H9 (cell line): ENCODE measurements around the gene WHAMM. TPM values are rescaled to one million over a fixed set of nuclear protein-coding genes. Genes with fewer than 3 reads are reported as not detected.

ENCODE experiments used
- DNase-seq: peaks from one replicate; pipeline ENCODE4 v3.0.0-alpha.2; 2017
- H2AFZ ChIP-seq: one replicate; pipeline ENCODE4 v1.6.1; 2013; ENCODE audit warnings: mild to moderate bottlenecking, low read length, control low read depth, moderate library complexity
- H2AK5ac ChIP-seq: 2 replicates; pipeline ENCODE4 v1.6.1; 2013; ENCODE audit warnings: low read length, control low read depth, mixed read lengths; ENCODE audit not compliant: insufficient read length
- H2BK120ac ChIP-seq: one replicate; pipeline ENCODE4 v1.6.1; 2013; ENCODE audit warnings: low read depth, mild to moderate bottlenecking, low read length, control low read depth, inconsistent platforms; ENCODE audit not compliant: poor library complexity, severe bottlenecking
- H2BK12ac ChIP-seq: 2 replicates; pipeline ENCODE4 v1.6.1; 2013; ENCODE audit warnings: low read length, control low read depth, mixed read lengths, low read depth; ENCODE audit not compliant: insufficient read length
- H2BK15ac ChIP-seq: 2 replicates; pipeline ENCODE4 v1.6.1; 2013; ENCODE audit warnings: low read depth, low read length, control low read depth
- H2BK20ac ChIP-seq: one replicate; pipeline ENCODE4 v1.6.1; 2013; ENCODE audit warnings: low read depth, mild to moderate bottlenecking, low read length, control low read depth, inconsistent platforms; ENCODE audit not compliant: poor library complexity, severe bottlenecking
- H2BK5ac ChIP-seq: 2 replicates; pipeline ENCODE4 v1.6.1; 2013; ENCODE audit warnings: low read length, control low read depth, mixed read lengths; ENCODE audit not compliant: insufficient read length
- H3K14ac ChIP-seq: 2 replicates; pipeline ENCODE4 v1.6.1; 2013; ENCODE audit warnings: low read length, control low read depth; ENCODE audit not compliant: insufficient read depth
- H3K18ac ChIP-seq: 2 replicates; pipeline ENCODE4 v1.6.1; 2013; ENCODE audit warnings: low read depth, mild to moderate bottlenecking, mixed read lengths, low read length, control low read depth; ENCODE audit not compliant: insufficient read length
- H3K23ac ChIP-seq: 2 replicates; pipeline ENCODE4 v1.6.1; 2013; ENCODE audit warnings: low read length, control low read depth, mixed read lengths, low read depth; ENCODE audit not compliant: insufficient read length
- H3K23me2 ChIP-seq: 2 replicates; pipeline ENCODE4 v1.6.1; 2013; ENCODE audit warnings: low read depth, mild to moderate bottlenecking, mixed read lengths, low read length, control low read depth; ENCODE audit not compliant: insufficient read length, poor library complexity, severe bottlenecking
- H3K27ac ChIP-seq: 2 replicates; pipeline ENCODE4 v1.5.1; 2013; ENCODE audit warnings: low read length, control low read depth, mixed read lengths, low read depth; ENCODE audit not compliant: insufficient read length
- H3K27me3 ChIP-seq: 2 replicates; pipeline ENCODE4 v1.6.1; 2013; ENCODE audit warnings: low read length, control low read depth, inconsistent platforms; ENCODE audit not compliant: insufficient read depth
- H3K4ac ChIP-seq: 2 replicates; pipeline ENCODE4 v1.6.1; 2013; ENCODE audit warnings: low read depth, mild to moderate bottlenecking, control low read depth, inconsistent platforms, low read length, moderate library complexity
- H3K4me1 ChIP-seq: 2 replicates; pipeline ENCODE4 v1.6.1; 2013; ENCODE audit warnings: low read length, control low read depth, inconsistent platforms; ENCODE audit not compliant: insufficient read depth
- H3K4me2 ChIP-seq: 2 replicates; pipeline ENCODE4 v1.6.1; 2013; ENCODE audit warnings: low read length, control low read depth, mixed read lengths; ENCODE audit not compliant: insufficient read length, insufficient read depth
- H3K56ac ChIP-seq: 2 replicates; pipeline ENCODE4 v1.6.1; 2013; ENCODE audit warnings: low read depth, mild to moderate bottlenecking, mixed read lengths, low read length, control low read depth; ENCODE audit not compliant: insufficient read length
- H3K79me1 ChIP-seq: 2 replicates; pipeline ENCODE4 v1.6.1; 2013; ENCODE audit warnings: low read depth, mild to moderate bottlenecking, moderate library complexity, low read length, control low read depth, inconsistent platforms; ENCODE audit not compliant: insufficient read depth, poor library complexity, severe bottlenecking
- H3K79me2 ChIP-seq: 2 replicates; pipeline ENCODE4 v1.6.1; 2013; ENCODE audit warnings: low read length, control low read depth, inconsistent platforms; ENCODE audit not compliant: insufficient read depth
- H3K9ac ChIP-seq: 2 replicates; pipeline ENCODE4 v1.6.1; 2013; ENCODE audit warnings: low read length, control low read depth, mixed read lengths; ENCODE audit not compliant: insufficient read length; ENCODE audit errors: extremely low read depth
- H3K9me3 ChIP-seq: one replicate; pipeline ENCODE4 v1.6.1; 2013; ENCODE audit warnings: low read depth, low read length, inconsistent platforms; ENCODE audit not compliant: control insufficient read depth
- H3T11ph ChIP-seq: one replicate; pipeline ENCODE4 v1.6.1; 2013; ENCODE audit warnings: mild to moderate bottlenecking, low read length, control low read depth, inconsistent platforms
- H4K20me1 ChIP-seq: one replicate; pipeline ENCODE4 v1.6.1; 2013; ENCODE audit not compliant: control insufficient read depth, insufficient read length, insufficient read depth
- H4K5ac ChIP-seq: 2 replicates; pipeline ENCODE4 v1.6.1; 2013; ENCODE audit warnings: low read depth, mild to moderate bottlenecking, mixed read lengths, low read length, control low read depth; ENCODE audit not compliant: insufficient read length
- H4K8ac ChIP-seq: replicated peaks from 2 replicates; pipeline ENCODE4 v1.6.1; 2013; ENCODE audit warnings: low read length, control low read depth, mixed read lengths, low read depth; ENCODE audit not compliant: insufficient read length
- H4K91ac ChIP-seq: 2 replicates; pipeline ENCODE4 v1.6.1; 2013; ENCODE audit warnings: low read depth, mild to moderate bottlenecking, moderate library complexity, mixed read lengths, low read length, control low read depth; ENCODE audit not compliant: insufficient read length
- H3K27ac Mint-ChIP-seq, 3 experiments: 2 replicates in 2 of 3; 3 replicates in 1 of 3; pipeline ENCODE4 v1.8.0; 2020 to 2021; ENCODE audit warnings: mixed read lengths in 3 of 3, mild to moderate bottlenecking in 1 of 3, moderate library complexity in 1 of 3
- H3K27me3 Mint-ChIP-seq: 2 replicates; pipeline ENCODE4 v1.8.0; 2021; ENCODE audit warnings: low read depth, mild to moderate bottlenecking, moderate library complexity, mixed read lengths
- H3K36me3 Mint-ChIP-seq, 3 experiments: 2 replicates in 2 of 3; 3 replicates in 1 of 3; pipeline ENCODE4 v1.8.0; 2020 to 2021; ENCODE audit warnings: low read depth in 3 of 3, mixed read lengths in 3 of 3; ENCODE audit not compliant: insufficient read depth in 1 of 3
- H3K4me1 Mint-ChIP-seq, 2 experiments: 2 replicates each; pipeline ENCODE4 v1.8.0; 2020; ENCODE audit warnings: mixed read lengths in 2 of 2
- H3K4me3 Mint-ChIP-seq, 2 experiments: 2 replicates in 1 of 2; 3 replicates in 1 of 2; pipeline ENCODE4 v1.8.0; 2020 to 2021; ENCODE audit warnings: mild to moderate bottlenecking in 2 of 2, mixed read lengths in 2 of 2, moderate library complexity in 1 of 2
- H3K9me3 Mint-ChIP-seq, 2 experiments: 2 replicates in 1 of 2; 3 replicates in 1 of 2; pipeline ENCODE4 v1.8.0; 2020; ENCODE audit warnings: mild to moderate bottlenecking in 2 of 2, mixed read lengths in 2 of 2, moderate library complexity in 1 of 2
- CTCF ChIP-seq: fragments of 200-600 bp; sonication (generic); conservative IDR thresholded peaks from 3 replicates; pipeline ENCODE4 v1.8.0; 2021; ENCODE audit warnings: antibody characterized with exemption, mild to moderate bottlenecking
- WGBS: extraction: QIAGEN DNeasy Blood & Tissue Kit; methylation state at CpG from one replicate; pipeline ENCODE4 v1.1.7; 2013; ENCODE audit warnings: missing lambda C conversion rate, low lambda C conversion rate, mixed read lengths; ENCODE audit not compliant: insufficient read length; ENCODE audit errors: extremely low coverage; 5-methylcytosine and 5-hydroxymethylcytosine counted together
- total RNA-seq: library from RNA; stranded (reverse); gene quantifications from 2 replicates; pipeline ENCODE4 v1.2.1, GENCODE V29; 2021

WHAMM gene
- total RNA-seq, 1 experiment from 2014 or later = 3.0 TPM

GRCh38 chr15:82792068-82792467 is 17.4 kb upstream of the WHAMM start:
- Histone ChIP-seq H3K4me1 (no peaks in the 10 kb centered on the region), H2BK120ac (no peak overlapping the region), H2AFZ (no peak overlapping the region), H3K56ac (no peak overlapping the region), H2BK20ac (no peak overlapping the region), H3K23me2 (no peaks in the 10 kb centered on the region), H3K27ac (no peak overlapping the region), H3K18ac (no peak overlapping the region), H4K20me1 (no peaks in the 10 kb centered on the region), H2BK5ac (no peak overlapping the region), H3K27me3 (no peaks in the 10 kb centered on the region), H2BK12ac (no peak overlapping the region), H4K91ac (no peak overlapping the region), H4K5ac (no peak overlapping the region), H3K4me2 (no peak overlapping the region), H3K4ac (no peak overlapping the region), H4K8ac (no peak overlapping the region), H3K9ac (no peak overlapping the region), H3K79me1 (no peaks in the 10 kb centered on the region), H3T11ph (no peak overlapping the region), H3K23ac (no peak overlapping the region), H3K9me3 (no peaks in the 10 kb centered on the region), H2BK15ac (no peak overlapping the region), H3K14ac (no peak overlapping the region), H3K79me2 (no peaks in the 10 kb centered on the region), H2AK5ac (no peak overlapping the region)
- TF ChIP-seq CTCF = no peak
- peaks cover 8 to 14% of the 10 kb centered on the region in 2 experiments; a peak in 4 of 5 replicates for H3K9me3 Mint-ChIP-seq
- no CpG with 5 or more reads among the region's 1 CpG for WGBS
- H3K36me3 Mint-ChIP-seq = no peaks in the 10 kb centered on the region
- H3K27me3 Mint-ChIP-seq = peaks cover 16% of the 10 kb centered on the region
- H3K4me1 Mint-ChIP-seq = no peaks in the 10 kb centered on the region
- no peak overlapping the region for H3K4me3 Mint-ChIP-seq
- no peak overlapping the region for H3K27ac Mint-ChIP-seq
- no peak for DNase-seq
